Body of pancreas (tissue), 4 donors: ENCODE results near the gene AGRN. TPM values are rescaled to one million over a fixed set of nuclear protein-coding genes. Genes with fewer than 3 reads are reported as not detected.
A peak's percentile ranks its signal among the peaks of the same experiment; 100 is the strongest.
"Not testable (repeated sequence)": the region's sequence is repeated elsewhere in the genome, so short reads cannot be mapped to it uniquely, and the experiment has no call there.

Experiments used
- ATAC-seq: fragments of 150-250 bp; one replicate; pipeline ENCODE4 v1.9.1; 2016
- DNase-seq, 4 donors: peaks; one replicate each; pipeline ENCODE4 v3.0.0-alpha.2; 2019
- H3K27ac ChIP-seq, 4 donors: fragments of 200-600 bp; sonication (generic); 1 replicate in 3 of 4; 2 replicates in 1 of 4; pipeline versions ENCODE4 v1.5.1 to v1.6.1; 2016 to 2019; ENCODE audit warnings: mild to moderate bottlenecking in 1 of 4, mixed read lengths in 1 of 4, moderate library complexity in 1 of 4
- H3K27me3 ChIP-seq, 2 donors: fragments of 200-600 bp; sonication (generic); one replicate each; pipeline ENCODE4 v1.6.0; 2016; ENCODE audit warnings: mild to moderate bottlenecking in 1 of 2
- H3K36me3 ChIP-seq, 2 donors: fragments of 200-600 bp; sonication (generic); replicated peaks in 1 of 2; 2 replicates each; pipeline ENCODE4 v1.5.1; 2016; ENCODE audit warnings: low read depth in 2 of 2; ENCODE audit not compliant: insufficient read depth in 1 of 2
- H3K4me1 ChIP-seq: fragments of 200-600 bp; sonication (generic); one replicate; pipeline ENCODE4 v1.6.0; 2016
- H3K4me3 ChIP-seq, 2 donors: fragments of 200-600 bp; sonication (generic); 1 replicate in 1 of 2; 2 replicates in 1 of 2; pipeline ENCODE4 v1.5.1; 2016 to 2019
- H3K9me3 ChIP-seq, 3 donors: fragments of 200-600 bp; sonication (generic); 1 replicate in 2 of 3; 2 replicates in 1 of 3; pipeline ENCODE4 v1.5.1; 2016
- CTCF ChIP-seq, 7 experiments: fragments of 450-650 bp in 4 of 7; fragments of 200-600 bp in 3 of 7; sonication (generic) in 3 of 7; IDR thresholded peaks; one replicate each; pipeline ENCODE4 v1.5.1; 2016 to 2019; ENCODE audit warnings: antibody characterized with exemption in 7 of 7
- POLR2A ChIP-seq, 3 donors: fragments of 450-650 bp; IDR thresholded peaks; one replicate each; pipeline ENCODE4 v1.6.1; 2016; ENCODE audit warnings: antibody characterized with exemption in 3 of 3, mild to moderate bottlenecking in 2 of 3
- WGBS, 2 donors: methylation state at CpG; one replicate each; pipeline ENCODE4 v1.1.5; 2017; 5-methylcytosine and 5-hydroxymethylcytosine counted together
- intact Hi-C: fragments of 100-400 bp; cut with DNase I; formaldehyde crosslinking; loops from one replicate; pipeline ENCODE4 v1.15.1; 2023
- total RNA-seq, 2 donors: library from RNA; depleted of rRNA; stranded (reverse); fragments of >200 nt; gene quantifications; one replicate each; pipeline ENCODE4 v1.1.0, GENCODE V29; 2016

Gene AGRN
- total RNA-seq, 2 donors from 2014 or later = 85.1 to 241 TPM

GRCh38 chr1:975365-975764 lies 44.6 kb upstream of the AGRN start:
- Histone ChIP-seq H3K27ac (no peak overlapping the region), H3K4me1 (peaks cover 10% of the 10 kb centered on the region), H3K4me3 (no peak overlapping the region), H3K27me3 (peaks cover 0 to 6% of the 10 kb centered on the region in 2 donors), H3K9me3 (no peaks in the 10 kb centered on the region), H3K36me3 (no peaks in the 10 kb centered on the region)
- TF ChIP-seq CTCF (IDR thresholded peaks at IDR 0.05) (no peak), POLR2A (IDR thresholded peaks at IDR 0.05) (no peak)
- DNase-seq (no peak), ATAC-seq (no peak)
- WGBS, 2 donors = 50 to 54% methylated on average over 2 to 6 of the region's 9 CpGs
- intact Hi-C loops = no loop called here

DNA sequence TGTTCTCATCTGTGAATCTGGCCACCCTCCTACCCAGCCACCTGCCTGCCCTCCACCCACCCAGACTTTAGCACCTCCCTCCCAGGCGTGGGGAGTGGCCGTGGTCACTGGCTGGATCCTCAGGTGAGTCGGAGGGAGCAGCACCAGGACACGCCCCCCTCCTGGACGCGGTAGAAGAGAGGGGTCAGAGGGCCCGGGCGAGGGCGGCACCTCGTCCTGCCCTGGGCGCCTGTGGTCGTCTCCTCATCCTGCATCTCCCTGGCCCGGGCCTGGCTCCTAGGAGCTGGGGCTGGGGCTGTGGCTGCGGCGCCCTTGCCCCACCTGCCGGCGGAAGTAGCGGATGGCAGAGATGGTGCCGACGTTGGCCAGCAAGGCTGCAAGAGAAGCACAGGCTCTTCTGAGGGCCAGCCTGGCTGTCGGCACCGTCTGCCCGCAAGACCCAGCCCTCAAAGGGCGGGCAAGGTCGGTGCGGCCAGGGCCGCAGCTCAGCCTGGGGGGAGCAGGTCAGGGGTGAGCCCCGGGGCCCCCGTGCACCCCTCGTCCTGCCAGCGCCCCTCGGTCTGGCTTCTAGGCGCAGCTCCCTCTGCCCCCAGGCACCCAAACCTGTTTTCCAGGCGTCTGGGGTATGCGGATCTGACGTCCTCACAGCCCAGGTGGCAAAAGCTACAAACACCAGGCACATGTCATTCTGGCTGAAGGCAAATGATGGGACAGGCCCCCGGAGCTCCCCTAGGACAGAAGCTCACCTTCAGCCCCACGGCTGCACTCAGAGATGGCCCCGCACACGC lies 43.8 kb upstream of the AGRN start:
- DNase-seq (peak; percentile 66 to 76 (median 72)), ATAC-seq (peak; percentile 86)
- Histone ChIP-seq H3K4me3 (no peak overlapping the region), H3K9me3 (no peaks in the 10 kb centered on the region), H3K36me3 (no peaks in the 10 kb centered on the region), H3K4me1 (peaks cover 10% of the 10 kb centered on the region), H3K27ac (peak overlapping the region in 1 of 4 donors; percentile 10), H3K27me3 (no peaks in the 10 kb centered on the region)
- WGBS, 2 donors = 3% methylated on average over 35 of the region's 40 CpGs; no CpG with 5 or more reads in 1 of the 2 donors
- TF ChIP-seq CTCF (IDR thresholded peaks at IDR 0.05) (peak; percentile 33 to 77 (median 65)), POLR2A (IDR thresholded peaks at IDR 0.05) (no peak)
- intact Hi-C loops = no loop called here

DNA sequence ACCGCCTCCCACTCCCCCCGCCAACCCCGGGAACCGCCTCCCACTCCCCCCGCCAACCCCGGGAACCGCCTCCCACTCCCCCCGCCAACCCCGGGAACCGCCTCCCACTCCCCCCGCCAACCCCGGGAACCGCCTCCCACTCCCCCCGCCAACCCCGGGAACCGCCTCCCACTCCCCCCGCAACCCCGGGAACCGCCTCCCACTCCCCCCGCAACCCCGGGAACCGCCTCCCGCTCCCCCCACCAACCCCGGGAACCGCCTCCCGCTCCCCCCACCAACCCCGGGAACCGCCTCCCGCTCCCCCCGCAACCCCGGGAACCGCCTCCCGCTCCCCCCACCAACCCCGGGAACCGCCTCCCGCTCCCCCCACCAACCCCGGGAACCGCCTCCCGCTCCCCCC lies 43.1 kb upstream of the AGRN start:
- H3K4me3 ChIP-seq, H3K27me3 ChIP-seq, intact Hi-C loops, H3K36me3 ChIP-seq, H3K4me1 ChIP-seq, ATAC-seq, H3K27ac ChIP-seq, H3K9me3 ChIP-seq: not testable (repeated sequence)
- peak in 1 of 4 donors; percentile 11 for DNase-seq
- WGBS, 2 donors = no CpG with 5 or more reads among the region's 39 CpGs

- TF ChIP-seq POLR2A (IDR thresholded peaks at IDR 0.05) = no peak
- TF ChIP-seq CTCF (IDR thresholded peaks at IDR 0.05) = no peak
- Histone ChIP-seq H3K9me3 (no peaks in the 10 kb centered on the region), H3K4me3 (no peak overlapping the region), H3K36me3 (no peaks in the 10 kb centered on the region), H3K27ac (no peak overlapping the region), H3K4me1 (peaks cover 10% of the 10 kb centered on the region), H3K27me3 (no peaks in the 10 kb centered on the region)
- intact Hi-C loops = no loop called here
- ATAC-seq = no peak
- WGBS, 2 donors = 69 to 77% methylated on average over 18 to 30 of the region's 44 CpGs
- DNase-seq = peak in 1 of 4 donors; percentile 10
Observed at GRCh38 chr1:978069-978834, 41.7 kb upstream of the AGRN start.
